Measurements from ENCODE around the gene ENOX1. TPM values are rescaled to one million over a fixed set of nuclear protein-coding genes. Genes with fewer than 3 reads are reported as not detected.
A peak's percentile ranks its signal among the peaks of the same experiment; 100 is the strongest.

ENOX1 gene
- total RNA-seq, 4 donors from 2014 or later, result 2.2 to 8.9 (median 6.2) TPM

DNA sequence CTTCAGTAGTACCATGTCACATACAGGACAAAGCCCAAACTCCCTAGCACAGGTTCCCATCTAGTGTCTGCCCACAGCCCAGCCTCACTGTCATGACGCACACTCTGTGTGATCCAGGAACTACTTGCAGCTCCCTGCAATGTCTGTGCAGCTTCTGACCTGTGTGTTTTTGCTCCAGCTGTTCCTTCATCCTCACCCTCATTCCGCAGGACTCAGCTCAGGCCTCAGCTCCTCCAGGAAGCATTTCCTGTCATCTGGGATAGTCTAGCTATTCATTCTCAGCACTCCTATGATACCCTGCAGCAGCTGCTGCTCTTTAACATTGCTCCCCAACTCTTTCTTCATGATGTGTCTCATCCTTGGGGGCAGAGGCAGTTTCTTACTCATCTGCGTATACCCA lies 56.1 kb downstream of the ENOX1 start:
- DNase-seq (ENCODE audit: low spot score) (no peak), ATAC-seq (ENCODE audit: low FRiP score) (no peak)
- TF ChIP-seq, protein P1, sequence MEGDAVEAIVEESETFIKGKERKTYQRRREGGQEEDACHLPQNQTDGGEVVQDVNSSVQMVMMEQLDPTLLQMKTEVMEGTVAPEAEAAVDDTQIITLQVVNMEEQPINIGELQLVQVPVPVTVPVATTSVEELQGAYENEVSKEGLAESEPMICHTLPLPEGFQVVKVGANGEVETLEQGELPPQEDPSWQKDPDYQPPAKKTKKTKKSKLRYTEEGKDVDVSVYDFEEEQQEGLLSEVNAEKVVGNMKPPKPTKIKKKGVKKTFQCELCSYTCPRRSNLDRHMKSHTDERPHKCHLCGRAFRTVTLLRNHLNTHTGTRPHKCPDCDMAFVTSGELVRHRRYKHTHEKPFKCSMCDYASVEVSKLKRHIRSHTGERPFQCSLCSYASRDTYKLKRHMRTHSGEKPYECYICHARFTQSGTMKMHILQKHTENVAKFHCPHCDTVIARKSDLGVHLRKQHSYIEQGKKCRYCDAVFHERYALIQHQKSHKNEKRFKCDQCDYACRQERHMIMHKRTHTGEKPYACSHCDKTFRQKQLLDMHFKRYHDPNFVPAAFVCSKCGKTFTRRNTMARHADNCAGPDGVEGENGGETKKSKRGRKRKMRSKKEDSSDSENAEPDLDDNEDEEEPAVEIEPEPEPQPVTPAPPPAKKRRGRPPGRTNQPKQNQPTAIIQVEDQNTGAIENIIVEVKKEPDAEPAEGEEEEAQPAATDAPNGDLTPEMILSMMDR (IDR thresholded peaks at IDR 0.05), result no peak

DNA sequence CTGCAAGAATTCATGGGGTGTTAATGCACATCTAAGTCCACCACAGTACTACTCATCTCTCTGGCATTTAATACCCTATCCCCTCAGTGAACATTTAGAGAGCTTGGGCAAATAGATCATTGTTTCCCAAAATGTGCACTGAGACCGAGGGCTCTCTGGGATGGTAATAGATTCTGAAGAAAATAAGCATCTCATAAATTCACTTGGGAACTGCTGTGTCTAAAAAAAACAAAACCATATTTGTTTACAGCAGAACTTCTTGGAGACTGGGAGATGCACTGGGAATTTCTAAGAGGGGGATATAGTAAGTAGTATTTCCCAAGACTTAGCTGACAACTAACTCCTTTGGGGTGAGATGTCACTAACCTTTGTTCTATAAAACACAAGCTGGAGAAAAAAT lies 58.4 kb downstream of the ENOX1 start:
- TF ChIP-seq, protein P1 (IDR thresholded peaks at IDR 0.05), result no peak
- ATAC-seq (ENCODE audit: low FRiP score), result no peak
- no peak for DNase-seq (ENCODE audit: low spot score)

DNA sequence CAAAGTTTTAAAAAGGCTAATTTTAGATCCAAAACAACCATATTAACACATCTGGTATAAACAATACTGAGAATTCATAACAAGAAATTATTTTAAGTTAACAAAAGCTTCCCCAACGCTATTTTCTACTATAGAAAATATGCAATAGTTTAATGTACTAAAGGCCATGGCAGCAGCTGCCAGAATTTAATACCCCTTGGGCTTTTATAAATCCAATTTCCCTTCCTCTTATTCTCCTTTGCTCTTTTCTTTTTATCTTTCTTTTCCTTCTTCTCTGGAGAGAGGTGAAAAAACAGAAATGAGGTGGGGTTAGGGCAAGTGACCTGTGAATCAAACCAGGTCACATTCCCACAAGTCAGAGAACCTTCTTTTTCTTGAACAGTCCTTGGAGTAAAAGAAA lies 58.9 kb downstream of the ENOX1 start:
- TF ChIP-seq, protein P1 (IDR thresholded peaks at IDR 0.05), result no peak
- DNase-seq (ENCODE audit: low spot score) (no peak), ATAC-seq (ENCODE audit: low FRiP score) (no peak)

DNA sequence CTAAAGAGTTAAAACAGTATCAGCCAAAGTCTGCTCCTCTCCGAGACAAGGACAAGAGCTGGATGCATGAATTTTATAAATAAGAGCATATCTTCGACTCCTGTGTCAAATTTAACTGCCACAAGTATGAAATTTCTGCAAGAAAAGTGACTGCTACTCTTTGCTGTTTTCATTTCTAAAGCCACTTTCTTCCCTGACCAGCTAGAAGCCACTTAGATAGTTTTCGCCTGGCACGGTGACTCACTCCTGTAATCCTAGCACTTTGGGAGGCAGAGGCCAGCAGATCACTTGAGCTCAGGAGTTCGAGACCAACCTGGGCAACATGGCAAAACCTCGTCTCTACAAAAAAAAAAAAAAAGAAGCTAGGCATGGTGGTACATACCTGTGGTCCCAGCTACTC lies 61.3 kb downstream of the ENOX1 start:
- TF ChIP-seq, protein P1 (IDR thresholded peaks at IDR 0.05), result no peak
- ATAC-seq (ENCODE audit: low FRiP score) (no peak), DNase-seq (ENCODE audit: low spot score) (no peak)

DNA sequence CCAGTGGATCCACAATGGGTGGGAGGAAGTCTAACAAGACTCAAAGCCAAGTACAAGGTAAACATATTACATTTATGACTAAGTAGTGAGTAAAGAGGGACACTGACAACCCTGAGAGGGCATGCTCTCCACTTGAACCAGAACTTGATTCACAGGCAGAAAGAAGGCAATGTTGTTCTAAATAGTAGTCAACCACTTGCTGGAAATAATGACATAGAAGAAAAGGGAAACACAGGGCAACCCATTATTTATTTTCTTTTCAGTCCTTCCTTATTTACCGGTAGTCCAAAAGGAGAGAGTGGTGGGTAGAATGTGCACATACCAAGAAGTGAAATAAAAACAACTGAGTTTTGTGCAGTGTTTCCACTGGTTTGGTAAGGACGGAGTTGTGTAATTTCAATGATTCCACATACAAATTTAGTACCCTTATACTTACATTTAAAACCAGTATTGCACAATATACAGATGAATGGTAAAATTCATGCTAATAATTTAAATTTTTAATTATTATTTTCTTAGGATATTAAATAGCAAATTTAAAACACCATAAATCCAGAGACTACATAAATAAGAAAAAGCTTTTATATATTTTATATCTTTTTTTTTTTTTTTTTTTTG lies 65.9 kb downstream of the ENOX1 start:
- no peak for ATAC-seq (ENCODE audit: low FRiP score)
- no peak for DNase-seq (ENCODE audit: low spot score)
- TF ChIP-seq, protein P1 (IDR thresholded peaks at IDR 0.05), result no peak

DNA sequence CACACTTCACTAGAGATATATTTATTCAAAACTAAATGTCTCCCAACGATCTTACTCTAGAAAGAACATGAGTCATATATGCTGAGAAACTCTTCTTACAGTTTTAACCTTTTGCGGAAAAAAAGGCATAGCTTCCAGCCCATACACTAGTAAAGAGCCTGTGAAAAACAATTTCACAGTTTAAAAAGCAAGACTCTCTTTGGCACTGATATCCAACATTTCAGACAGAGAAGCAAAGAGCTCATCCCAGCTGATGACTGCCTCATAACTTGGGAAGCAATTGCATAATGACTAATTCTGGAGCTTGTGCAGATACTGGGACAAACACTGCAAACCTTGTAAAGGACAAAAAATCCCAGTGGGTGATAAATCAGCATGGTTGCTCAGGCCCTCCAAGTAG lies 88.0 kb downstream of the ENOX1 start:
- DNase-seq (ENCODE audit: low spot score), result no peak
- TF ChIP-seq, protein P1 (IDR thresholded peaks at IDR 0.05), result no peak
- ATAC-seq (ENCODE audit: low FRiP score), result peak; percentile 78

DNA sequence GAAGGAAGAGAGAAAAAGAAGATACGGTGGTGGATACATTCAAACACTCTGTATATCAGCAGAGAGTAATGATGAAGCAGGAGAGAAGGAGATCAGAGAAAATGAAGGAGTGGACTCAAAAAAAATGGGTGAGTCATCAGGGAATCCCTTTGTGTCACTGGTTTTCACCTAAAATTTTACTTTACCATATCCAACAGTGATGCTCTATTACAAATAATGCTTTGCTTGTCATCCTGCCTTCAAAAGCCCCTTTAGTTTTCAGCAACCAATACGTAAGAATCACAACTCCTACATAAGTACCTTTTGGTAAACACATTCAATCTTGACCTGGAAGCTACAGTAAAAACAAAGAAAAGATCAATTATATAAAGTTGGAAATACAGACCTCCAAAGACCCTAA lies 88.8 kb downstream of the ENOX1 start:
- TF ChIP-seq, protein P1 (IDR thresholded peaks at IDR 0.05), result no peak
- no peak for ATAC-seq (ENCODE audit: low FRiP score)
- DNase-seq (ENCODE audit: low spot score), result no peak

Measured in omental fat pad (tissue), 4 donors.